ENCODE results near the gene TPRKB.
"Not testable (repeated sequence)": the region's sequence is repeated elsewhere in the genome, so short reads cannot be mapped to it uniquely, and the experiment has no call there.

TPRKB gene

GRCh38 chr2:73700131-73700611 lies 37.0 kb downstream of the TPRKB start:
- no peak overlapping the region for H3K4me3 ChIP-seq (ENCODE audit: low read length)
- H3K27me3 ChIP-seq (ENCODE audit: insufficient read depth, low read length): peaks cover 5% of the 10 kb centered on the region; the same call in 1 of the 2 replicates
- no peak overlapping the region for H3K9ac ChIP-seq (ENCODE audit: low read depth, low read length)
- no peaks in the 10 kb centered on the region for H3K36me3 ChIP-seq (ENCODE audit: insufficient read depth, low read length)
- no peaks in the 10 kb centered on the region for H3K4me1 ChIP-seq (ENCODE audit: insufficient read depth, low read length)
- no peak overlapping the region for H3K27ac ChIP-seq (ENCODE audit: low read depth, low read length)
- H3K9me3 ChIP-seq (ENCODE audit: insufficient read depth, low read depth, low read length): peaks cover 17% of the 10 kb centered on the region; the same call in 1 of the 2 replicates
- WGBS: 87% methylated on average over 5 of the region's 5 CpGs

- H3K4me3 ChIP-seq (ENCODE audit: low read length): no peak overlapping the region
Observed at GRCh38 chr2:73699437-73699836, 37.7 kb downstream of the TPRKB start.

GRCh38 chr2:73698101-73698500 lies 39.0 kb downstream of the TPRKB start:
- Histone ChIP-seq H3K4me3 (ENCODE audit: low read length) (no peak overlapping the region), H3K9me3 (ENCODE audit: insufficient read depth, low read depth, low read length) (peaks cover 17% of the 10 kb centered on the region; the same call in 1 of the 2 replicates), H3K27me3 (ENCODE audit: insufficient read depth, low read length) (peaks cover 2% of the 10 kb centered on the region; the same call in 1 of the 2 replicates), H3K36me3 (ENCODE audit: insufficient read depth, low read length) (no peaks in the 10 kb centered on the region), H3K9ac (ENCODE audit: low read depth, low read length) (no peak overlapping the region), H3K4me1 (ENCODE audit: insufficient read depth, low read length) (no peaks in the 10 kb centered on the region), H3K27ac (ENCODE audit: low read depth, low read length) (no peak overlapping the region)
- 91% methylated on average over 1 of the region's 1 CpG for WGBS

More at GRCh38 chr2:73699437-73699836, 37.7 kb downstream of the TPRKB start:
- Histone ChIP-seq H3K4me1 (ENCODE audit: insufficient read depth, low read length) (no peaks in the 10 kb centered on the region), H3K9ac (ENCODE audit: low read depth, low read length) (no peak overlapping the region), H3K27ac (ENCODE audit: low read depth, low read length) (no peak overlapping the region), H3K36me3 (ENCODE audit: insufficient read depth, low read length) (no peaks in the 10 kb centered on the region), H3K27me3 (ENCODE audit: insufficient read depth, low read length) (peaks cover 2% of the 10 kb centered on the region; the same call in 1 of the 2 replicates), H3K9me3 (ENCODE audit: insufficient read depth, low read depth, low read length) (peaks cover 17% of the 10 kb centered on the region; the same call in 1 of the 2 replicates)
- WGBS: 85% methylated on average over 3 of the region's 3 CpGs

- Histone ChIP-seq H3K9ac (ENCODE audit: low read depth, low read length) (no peak overlapping the region), H3K36me3 (ENCODE audit: insufficient read depth, low read length) (no peaks in the 10 kb centered on the region), H3K9me3 (ENCODE audit: insufficient read depth, low read depth, low read length) (peaks cover 17% of the 10 kb centered on the region; the same call in 1 of the 2 replicates), H3K4me1 (ENCODE audit: insufficient read depth, low read length) (no peaks in the 10 kb centered on the region), H3K4me3 (ENCODE audit: low read length) (no peak overlapping the region), H3K27ac (ENCODE audit: low read depth, low read length) (no peak overlapping the region), H3K27me3 (ENCODE audit: insufficient read depth, low read length) (peaks cover 4% of the 10 kb centered on the region)
- 85% methylated on average over 3 of the region's 3 CpGs for WGBS
Observed at GRCh38 chr2:73697606-73698005, 39.5 kb downstream of the TPRKB start.

- WGBS: 89% methylated on average over 1 of the region's 1 CpG
- not testable (repeated sequence) for H3K4me3 ChIP-seq (ENCODE audit: low read length); H3K9ac ChIP-seq (ENCODE audit: low read depth, low read length); H3K4me1 ChIP-seq (ENCODE audit: insufficient read depth, low read length); H3K27ac ChIP-seq (ENCODE audit: low read depth, low read length); H3K27me3 ChIP-seq (ENCODE audit: insufficient read depth, low read length); H3K36me3 ChIP-seq (ENCODE audit: insufficient read depth, low read length)
- peaks cover 17% of the 10 kb centered on the region; the same call in 1 of the 2 replicates for H3K9me3 ChIP-seq (ENCODE audit: insufficient read depth, low read depth, low read length)
Observed at GRCh38 chr2:73696985-73697384, 40.2 kb downstream of the TPRKB start.

GRCh38 chr2:73696521-73696920 lies 40.6 kb downstream of the TPRKB start:
- 100% methylated on average over 1 of the region's 3 CpGs for WGBS
- not testable (repeated sequence) for H3K9ac ChIP-seq (ENCODE audit: low read depth, low read length); H3K27ac ChIP-seq (ENCODE audit: low read depth, low read length); H3K36me3 ChIP-seq (ENCODE audit: insufficient read depth, low read length); H3K27me3 ChIP-seq (ENCODE audit: insufficient read depth, low read length); H3K4me3 ChIP-seq (ENCODE audit: low read length); H3K4me1 ChIP-seq (ENCODE audit: insufficient read depth, low read length)
- H3K9me3 ChIP-seq (ENCODE audit: insufficient read depth, low read depth, low read length): peaks cover 17% of the 10 kb centered on the region; the same call in 1 of the 2 replicates

GRCh38 chr2:73690372-73691088 lies 46.6 kb downstream of the TPRKB start:
- not testable (repeated sequence) for H3K27ac ChIP-seq (ENCODE audit: low read depth, low read length); H3K4me1 ChIP-seq (ENCODE audit: insufficient read depth, low read length); H3K27me3 ChIP-seq (ENCODE audit: insufficient read depth, low read length); H3K36me3 ChIP-seq (ENCODE audit: insufficient read depth, low read length); H3K9me3 ChIP-seq (ENCODE audit: insufficient read depth, low read depth, low read length); H3K4me3 ChIP-seq (ENCODE audit: low read length); H3K9ac ChIP-seq (ENCODE audit: low read depth, low read length)
- 18% methylated on average over 1 of the region's 4 CpGs for WGBS

- not testable (repeated sequence) for H3K36me3 ChIP-seq (ENCODE audit: insufficient read depth, low read length); H3K27me3 ChIP-seq (ENCODE audit: insufficient read depth, low read length); H3K9me3 ChIP-seq (ENCODE audit: insufficient read depth, low read depth, low read length); H3K27ac ChIP-seq (ENCODE audit: low read depth, low read length); H3K9ac ChIP-seq (ENCODE audit: low read depth, low read length); H3K4me1 ChIP-seq (ENCODE audit: insufficient read depth, low read length); H3K4me3 ChIP-seq (ENCODE audit: low read length)
- WGBS: 95% methylated on average over 4 of the region's 5 CpGs
Observed at GRCh38 chr2:73688494-73688893, 48.7 kb downstream of the TPRKB start.

GRCh38 chr2:73685764-73686438 lies 51.2 kb downstream of the TPRKB start:
- no peaks in the 10 kb centered on the region for H3K4me1 ChIP-seq (ENCODE audit: insufficient read depth, low read length)
- H3K27ac ChIP-seq (ENCODE audit: low read depth, low read length): no peak overlapping the region
- H3K36me3 ChIP-seq (ENCODE audit: insufficient read depth, low read length): no peaks in the 10 kb centered on the region
- H3K9ac ChIP-seq (ENCODE audit: low read depth, low read length): no peak overlapping the region
- no peak overlapping the region for H3K4me3 ChIP-seq (ENCODE audit: low read length)
- H3K9me3 ChIP-seq (ENCODE audit: insufficient read depth, low read depth, low read length): no peaks in the 10 kb centered on the region
- H3K27me3 ChIP-seq (ENCODE audit: insufficient read depth, low read length): peaks cover 7% of the 10 kb centered on the region
- WGBS: 91% methylated on average over 4 of the region's 4 CpGs

GRCh38 chr2:73684905-73685304 lies 52.2 kb downstream of the TPRKB start:
- H3K36me3 ChIP-seq (ENCODE audit: insufficient read depth, low read length); H3K9ac ChIP-seq (ENCODE audit: low read depth, low read length); H3K4me1 ChIP-seq (ENCODE audit: insufficient read depth, low read length); H3K27me3 ChIP-seq (ENCODE audit: insufficient read depth, low read length); H3K27ac ChIP-seq (ENCODE audit: low read depth, low read length); H3K9me3 ChIP-seq (ENCODE audit: insufficient read depth, low read depth, low read length); H3K4me3 ChIP-seq (ENCODE audit: low read length): not testable (repeated sequence)
- WGBS: 51% methylated on average over 7 of the region's 9 CpGs

- not testable (repeated sequence) for H3K4me3 ChIP-seq (ENCODE audit: low read length); H3K9me3 ChIP-seq (ENCODE audit: insufficient read depth, low read depth, low read length); H3K4me1 ChIP-seq (ENCODE audit: insufficient read depth, low read length); H3K36me3 ChIP-seq (ENCODE audit: insufficient read depth, low read length); H3K9ac ChIP-seq (ENCODE audit: low read depth, low read length); H3K27me3 ChIP-seq (ENCODE audit: insufficient read depth, low read length); H3K27ac ChIP-seq (ENCODE audit: low read depth, low read length)
- WGBS: 84% methylated on average over 1 of the region's 1 CpG
Observed at GRCh38 chr2:73684325-73684724, 52.8 kb downstream of the TPRKB start.

All from HUES64 (cell line).